Thoracic aorta (tissue), 2 donors: ENCODE measurements around the gene TTC19. TPM values are rescaled to one million over a fixed set of nuclear protein-coding genes. Genes with fewer than 3 reads are reported as not detected.

Experiments
- ATAC-seq: fragments of 150-250 bp; one replicate; pipeline ENCODE4 v1.8.0; 2017; ENCODE audit warnings: low read depth; ENCODE audit not compliant: insufficient number of reproducible peaks, low FRiP score
- DNase-seq: peaks from one replicate; pipeline ENCODE4 v3.0.0-alpha.2; 2020; ENCODE audit warnings: low spot score
- H3K27ac ChIP-seq, 2 donors: fragments of 200-600 bp; sonication (generic); 1 replicate in 1 of 2; 2 replicates in 1 of 2; pipeline ENCODE4 v1.5.1; 2016; ENCODE audit warnings: mild to moderate bottlenecking in 2 of 2, moderate library complexity in 2 of 2
- H3K27me3 ChIP-seq: fragments of 200-600 bp; sonication (generic); replicated peaks from 2 replicates; pipeline ENCODE4 v1.6.0; 2016; ENCODE audit warnings: mild to moderate bottlenecking; ENCODE audit not compliant: insufficient read depth
- H3K36me3 ChIP-seq: fragments of 200-600 bp; sonication (generic); one replicate; pipeline ENCODE4 v1.5.1; 2016
- H3K4me1 ChIP-seq, 2 donors: fragments of 200-600 bp; sonication (generic); 1 replicate in 1 of 2; 2 replicates in 1 of 2; pipeline versions ENCODE4 v1.5.1 to v1.6.0; 2016; ENCODE audit warnings: low read depth in 2 of 2, mild to moderate bottlenecking in 1 of 2; ENCODE audit not compliant: control insufficient read depth in 1 of 2
- H3K4me3 ChIP-seq: fragments of 200-600 bp; sonication (generic); 2 replicates; pipeline ENCODE4 v1.5.1; 2016; ENCODE audit warnings: mild to moderate bottlenecking
- H3K9me3 ChIP-seq: fragments of 200-600 bp; sonication (generic); 2 replicates; pipeline ENCODE4 v1.5.1; 2016
- CTCF ChIP-seq: fragments of 200-600 bp; sonication (generic); IDR thresholded peaks from one replicate; pipeline ENCODE4 v1.5.1; 2019; ENCODE audit warnings: antibody characterized with exemption
- total RNA-seq, 2 donors: library from RNA; depleted of rRNA; stranded (reverse); fragments of >200 nt; gene quantifications; one replicate each; pipeline versions ENCODE4 v1.1.0 to v1.2.3, GENCODE V29; 2016

Gene TTC19
- total RNA-seq, 2 donors from 2014 or later = 57.6 to 64.4 TPM

- no peak for TF ChIP-seq CTCF
- no peaks in the 10 kb centered on the region for H3K9me3 ChIP-seq
- ATAC-seq (peak; percentile 95), DNase-seq (no peak)
- H3K4me1 ChIP-seq = peaks cover 8 to 19% of the 10 kb centered on the region in 2 donors
- H3K4me3 ChIP-seq = no peak overlapping the region
- H3K27ac ChIP-seq = peak overlapping the region; percentile 71 to 74
- no peaks in the 10 kb centered on the region for H3K27me3 ChIP-seq
- H3K36me3 ChIP-seq = peaks cover 33% of the 10 kb centered on the region
Measured at GRCh38 chr17:16027708-16028584, 28.3 kb downstream of the TTC19 start.

GRCh38 chr17:16033729-16034349 is 34.2 kb downstream of the TTC19 start:
- no peak for DNase-seq
- H3K36me3 ChIP-seq = peaks cover 29% of the 10 kb centered on the region
- no peaks in the 10 kb centered on the region for H3K9me3 ChIP-seq

GRCh38 chr17:16036261-16036660 is 36.6 kb downstream of the TTC19 start:
- H3K27ac ChIP-seq = no peak overlapping the region
- no peak for TF ChIP-seq CTCF
- no peak overlapping the region for H3K4me3 ChIP-seq
- H3K9me3 ChIP-seq = no peaks in the 10 kb centered on the region
- no peaks in the 10 kb centered on the region for H3K27me3 ChIP-seq
- H3K36me3 ChIP-seq = peaks cover 39% of the 10 kb centered on the region
- no peaks in the 10 kb centered on the region for H3K4me1 ChIP-seq
- ATAC-seq = no peak
- no peak for DNase-seq

More at GRCh38 chr17:16033729-16034349, 34.2 kb downstream of the TTC19 start:
- peaks cover 0 to 7% of the 10 kb centered on the region in 2 donors for H3K4me1 ChIP-seq
- ATAC-seq = no peak
- no peak overlapping the region for H3K4me3 ChIP-seq
- H3K27me3 ChIP-seq = no peaks in the 10 kb centered on the region
- H3K27ac ChIP-seq = no peak overlapping the region
- TF ChIP-seq CTCF = no peak

- TF ChIP-seq CTCF = no peak
- Histone ChIP-seq H3K27me3 (no peaks in the 10 kb centered on the region), H3K9me3 (no peaks in the 10 kb centered on the region), H3K36me3 (peaks cover 37% of the 10 kb centered on the region), H3K4me3 (no peak overlapping the region), H3K27ac (peak overlapping the region in 1 of 2 donors; percentile 17), H3K4me1 (no peaks in the 10 kb centered on the region)
- DNase-seq (no peak), ATAC-seq (no peak)
Measured at GRCh38 chr17:16037636-16038035, 38.0 kb downstream of the TTC19 start.

GRCh38 chr17:16040710-16041251 is 41.2 kb downstream of the TTC19 start:
- ATAC-seq = peak; percentile 20

More at GRCh38 chr17:16040710-16041251, 41.2 kb downstream of the TTC19 start:
- Histone ChIP-seq H3K9me3 (no peaks in the 10 kb centered on the region), H3K27me3 (no peaks in the 10 kb centered on the region), H3K4me1 (no peaks in the 10 kb centered on the region), H3K27ac (peak overlapping the region; percentile 27 to 44), H3K36me3 (peaks cover 32% of the 10 kb centered on the region), H3K4me3 (no peak overlapping the region)
- TF ChIP-seq CTCF = no peak
- no peak for DNase-seq
